Mononuclear cell (primary cell): Measurements from ENCODE around the gene AQP7. TPM values are rescaled to one million over a fixed set of nuclear protein-coding genes. Genes with fewer than 3 reads are reported as not detected.
"Not testable (repeated sequence)": the region's sequence is repeated elsewhere in the genome, so short reads cannot be mapped to it uniquely, and the experiment has no call there.

Experiments used
- H3K27me3 ChIP-seq: 2 replicates; pipeline ENCODE4 v1.6.0; 2011; ENCODE audit warnings: low read length, control low read depth; ENCODE audit not compliant: insufficient read depth
- H3K4me1 ChIP-seq: 2 replicates; pipeline ENCODE4 v1.5.1; 2011; ENCODE audit warnings: mild to moderate bottlenecking, low read length, control low read depth; ENCODE audit not compliant: insufficient read depth
- H3K4me3 ChIP-seq: 2 replicates; pipeline ENCODE4 v1.5.1; 2011; ENCODE audit warnings: mild to moderate bottlenecking, low read length, moderate library complexity
- H3K9me3 ChIP-seq: 2 replicates; pipeline ENCODE4 v1.5.1; 2011; ENCODE audit warnings: low read depth, mild to moderate bottlenecking, control low read depth, low read length
- total RNA-seq: library from RNA; depleted of rRNA; stranded (reverse); fragments of >200 nt; gene quantifications from one replicate; pipeline ENCODE4 v1.2.3, GENCODE V29; 2012

AQP7 gene
- total RNA-seq, 1 donor, result 0.21 TPM

DNA sequence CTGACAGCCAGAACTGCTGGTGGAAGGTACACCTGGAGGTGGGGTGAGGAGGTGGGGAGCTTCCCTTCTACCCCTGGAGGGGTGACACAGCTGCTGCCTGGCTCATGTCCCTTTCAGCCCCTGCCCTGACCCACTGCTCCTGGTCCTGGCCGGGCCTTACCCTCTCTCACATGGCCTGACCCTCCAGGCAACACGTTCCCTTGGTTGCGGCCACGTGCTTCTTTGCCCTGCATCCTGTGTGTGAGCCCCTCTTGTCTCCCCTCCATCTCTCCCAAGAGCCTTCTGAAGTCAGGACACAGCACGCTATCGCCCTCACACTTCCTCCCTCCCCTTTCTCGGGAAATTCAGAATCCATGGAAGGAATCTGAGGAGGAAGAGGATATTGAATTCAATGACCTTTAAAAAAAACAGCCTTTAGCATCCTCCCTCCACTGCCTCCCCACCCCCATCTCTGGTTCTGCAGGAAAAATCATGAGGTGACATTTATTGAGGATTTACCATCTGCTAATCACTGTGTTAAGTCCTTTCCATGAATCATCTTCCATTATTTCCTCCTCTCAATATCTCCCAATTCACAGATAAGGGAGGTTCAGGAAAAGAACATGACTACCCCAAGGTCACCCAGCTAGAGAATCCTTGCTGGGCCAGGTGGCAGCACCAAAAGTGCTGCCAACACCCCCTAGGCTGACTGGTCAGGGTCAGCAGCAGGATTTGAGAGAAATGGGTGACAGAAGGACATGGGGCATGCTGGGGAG is 36.7 kb upstream of the AQP7 start:
- Histone ChIP-seq H3K4me3 (no peak overlapping the region), H3K4me1 (no peaks in the 10 kb centered on the region), H3K9me3 (no peaks in the 10 kb centered on the region), H3K27me3 (no peaks in the 10 kb centered on the region)

DNA sequence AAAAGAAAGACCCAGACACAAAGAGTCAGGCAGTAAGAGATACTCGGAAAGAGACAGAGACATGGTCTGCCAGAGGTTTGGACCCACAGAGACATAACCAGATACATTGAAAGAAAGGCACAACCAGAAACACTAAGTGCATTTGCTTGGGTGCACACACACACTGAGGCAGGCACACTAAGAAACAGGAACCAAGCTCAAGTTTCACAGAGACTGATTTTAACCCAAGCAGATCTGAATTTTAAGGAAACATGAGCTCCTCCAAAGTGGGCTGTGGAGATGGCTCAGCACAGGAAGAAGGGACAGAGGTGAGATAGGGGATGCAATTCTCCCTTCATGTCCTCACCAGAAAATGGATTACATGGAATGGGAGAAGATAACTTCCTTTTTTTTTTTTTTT is 35.5 kb upstream of the AQP7 start:
- H3K27me3 ChIP-seq, result no peaks in the 10 kb centered on the region
- H3K4me1 ChIP-seq, result no peaks in the 10 kb centered on the region
- H3K4me3 ChIP-seq, result no peak overlapping the region
- H3K9me3 ChIP-seq, result no peaks in the 10 kb centered on the region

DNA sequence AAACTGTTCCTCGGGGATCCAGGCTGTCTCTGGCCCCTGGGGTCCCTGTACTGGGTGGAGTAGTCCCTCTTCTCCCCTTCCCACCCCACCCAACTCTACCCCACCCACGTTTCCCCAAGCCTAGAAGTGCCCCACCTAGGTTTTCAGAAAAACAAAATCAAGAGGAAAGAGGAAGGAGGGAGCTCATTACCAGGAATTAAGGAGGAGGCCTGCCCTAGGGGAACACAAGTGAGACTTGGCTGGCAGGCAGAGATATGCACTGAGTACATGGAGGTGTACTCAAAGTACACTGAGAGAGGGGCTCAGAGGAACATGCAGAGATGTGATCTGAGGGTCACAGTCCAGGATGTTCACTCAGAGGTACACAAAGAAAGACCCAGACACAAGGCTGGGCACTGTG is 34.8 kb upstream of the AQP7 start:
- no peaks in the 10 kb centered on the region for H3K9me3 ChIP-seq
- no peaks in the 10 kb centered on the region for H3K27me3 ChIP-seq
- no peak overlapping the region for H3K4me3 ChIP-seq
- H3K4me1 ChIP-seq, result no peaks in the 10 kb centered on the region

DNA sequence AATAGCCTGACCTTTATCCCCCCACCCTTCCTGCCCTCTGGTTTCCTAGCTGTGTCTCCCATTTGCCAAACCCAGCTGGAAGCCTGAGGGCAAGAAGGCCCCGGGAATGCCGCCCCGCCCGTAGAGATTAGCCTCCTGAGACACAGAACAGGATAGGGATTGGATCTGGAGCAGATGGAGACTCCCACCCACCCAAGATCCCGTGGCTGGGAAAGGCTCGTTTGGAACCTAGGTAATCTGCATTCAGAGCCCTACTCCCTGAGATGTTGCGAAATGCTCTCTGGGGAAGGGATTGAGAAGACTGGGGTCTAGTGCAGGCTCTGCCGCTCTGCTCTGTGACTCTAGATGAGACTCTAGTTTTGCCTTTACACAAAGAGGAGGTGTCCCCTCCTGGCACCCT is 34.1 kb upstream of the AQP7 start:
- no peaks in the 10 kb centered on the region for H3K27me3 ChIP-seq
- no peak overlapping the region for H3K4me3 ChIP-seq
- no peaks in the 10 kb centered on the region for H3K4me1 ChIP-seq
- no peaks in the 10 kb centered on the region for H3K9me3 ChIP-seq

DNA sequence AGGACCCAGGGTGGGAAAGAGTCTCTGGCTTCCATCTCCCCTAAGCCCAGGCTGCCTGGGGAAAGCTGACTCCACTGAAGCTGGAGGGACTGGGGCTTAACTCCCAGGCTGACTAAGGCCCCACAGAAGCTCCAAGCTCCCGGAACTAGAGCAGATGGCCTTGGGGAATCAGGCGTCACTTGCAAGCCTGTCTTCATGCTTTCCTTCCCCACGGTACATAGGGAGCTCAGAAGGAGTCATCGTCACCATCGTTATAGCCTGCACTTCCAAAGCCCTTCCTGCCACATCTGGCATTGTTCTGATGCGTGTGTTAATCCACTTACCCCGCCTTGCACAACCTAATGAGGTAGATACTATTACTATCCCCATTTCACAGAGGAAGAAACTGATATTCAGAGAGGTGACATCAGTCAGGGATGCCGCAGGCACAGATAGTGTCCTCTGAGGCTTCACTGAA is 33.5 kb upstream of the AQP7 start:
- Histone ChIP-seq H3K4me3 (no peak overlapping the region), H3K9me3 (no peaks in the 10 kb centered on the region), H3K4me1 (no peaks in the 10 kb centered on the region), H3K27me3 (no peaks in the 10 kb centered on the region)

DNA sequence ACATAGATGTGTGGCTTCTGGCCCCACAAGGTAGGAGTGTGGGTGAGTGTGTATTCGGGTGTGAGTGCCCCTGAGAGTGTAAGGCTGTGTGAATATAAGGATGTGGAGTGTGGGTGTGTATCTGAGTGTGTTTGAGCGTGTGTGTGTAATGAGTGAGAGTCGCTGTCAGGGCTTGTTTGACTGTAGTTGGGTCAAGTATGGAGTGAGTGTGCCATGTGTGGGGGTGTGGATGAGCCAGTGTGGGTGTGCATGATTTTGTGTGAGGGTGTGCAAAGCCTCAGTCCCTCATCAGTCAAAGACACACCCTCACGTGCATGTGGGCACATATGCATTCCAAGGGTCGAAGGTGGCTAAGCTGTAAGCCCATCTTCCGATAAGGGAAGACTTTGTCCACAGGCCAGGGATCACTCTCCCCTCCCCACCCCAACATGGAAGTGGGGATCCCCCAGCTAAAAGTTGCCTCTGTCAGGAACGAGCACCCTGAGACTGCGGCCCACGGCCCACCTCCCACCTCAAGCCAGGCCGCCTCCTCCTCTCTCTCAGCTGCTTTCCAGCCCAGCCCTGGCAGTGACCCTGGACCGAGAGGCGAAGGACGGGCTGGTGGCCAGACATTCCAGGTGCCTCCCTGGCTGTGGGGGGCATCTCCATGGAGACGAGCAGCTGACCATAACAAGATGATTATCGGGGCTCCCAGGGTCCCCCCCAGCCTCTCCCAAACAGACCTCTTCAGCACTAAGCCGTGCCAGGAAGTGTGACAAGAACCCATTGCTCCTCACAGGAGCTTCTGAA is 32.1 kb upstream of the AQP7 start:
- Histone ChIP-seq H3K9me3 (no peaks in the 10 kb centered on the region), H3K4me1 (no peaks in the 10 kb centered on the region), H3K27me3 (no peaks in the 10 kb centered on the region), H3K4me3 (no peak overlapping the region)

DNA sequence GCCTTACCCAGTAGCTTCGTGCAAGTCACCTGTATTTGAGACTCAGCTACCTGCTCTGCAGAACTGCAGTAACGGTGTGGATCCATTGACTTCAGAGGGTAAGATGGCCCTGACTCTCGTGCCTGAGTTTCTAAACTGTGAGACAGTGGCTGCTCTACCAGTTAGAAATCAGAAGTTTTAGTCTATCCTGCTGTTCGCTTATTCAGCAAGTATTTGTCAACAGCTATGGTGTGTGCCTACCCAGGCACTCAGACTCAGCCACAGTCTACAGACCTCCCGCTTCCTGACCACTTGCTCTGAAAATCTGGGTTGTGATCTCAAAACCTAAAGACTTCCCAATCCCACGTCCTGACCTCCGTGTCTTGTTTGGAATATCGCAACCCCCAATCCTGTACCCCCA is 31.5 kb upstream of the AQP7 start:
- no peaks in the 10 kb centered on the region for H3K27me3 ChIP-seq
- no peaks in the 10 kb centered on the region for H3K4me1 ChIP-seq
- no peak overlapping the region for H3K4me3 ChIP-seq
- no peaks in the 10 kb centered on the region for H3K9me3 ChIP-seq

DNA sequence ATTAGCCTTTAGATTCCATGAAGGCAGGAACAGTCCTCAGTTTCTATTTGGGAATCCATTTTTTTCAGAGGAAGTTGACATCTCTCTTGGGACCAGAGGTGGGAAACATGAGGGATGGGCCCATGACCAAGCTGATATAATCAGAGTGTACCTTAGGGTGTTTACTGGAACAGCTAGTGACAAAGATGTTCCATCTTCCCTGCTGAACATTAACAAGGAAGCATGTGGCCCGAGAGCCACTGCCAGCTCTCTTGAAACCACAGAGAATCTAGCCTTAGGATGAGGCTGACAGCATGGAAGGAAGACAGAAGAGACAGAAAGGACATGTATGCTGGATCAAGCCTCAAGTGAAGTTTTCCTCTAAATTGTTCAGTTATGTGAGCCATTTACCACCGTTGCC is 29.1 kb upstream of the AQP7 start:
- H3K27me3 ChIP-seq, result no peaks in the 10 kb centered on the region
- H3K9me3 ChIP-seq, result no peaks in the 10 kb centered on the region
- no peak overlapping the region for H3K4me3 ChIP-seq
- H3K4me1 ChIP-seq, result no peaks in the 10 kb centered on the region

DNA sequence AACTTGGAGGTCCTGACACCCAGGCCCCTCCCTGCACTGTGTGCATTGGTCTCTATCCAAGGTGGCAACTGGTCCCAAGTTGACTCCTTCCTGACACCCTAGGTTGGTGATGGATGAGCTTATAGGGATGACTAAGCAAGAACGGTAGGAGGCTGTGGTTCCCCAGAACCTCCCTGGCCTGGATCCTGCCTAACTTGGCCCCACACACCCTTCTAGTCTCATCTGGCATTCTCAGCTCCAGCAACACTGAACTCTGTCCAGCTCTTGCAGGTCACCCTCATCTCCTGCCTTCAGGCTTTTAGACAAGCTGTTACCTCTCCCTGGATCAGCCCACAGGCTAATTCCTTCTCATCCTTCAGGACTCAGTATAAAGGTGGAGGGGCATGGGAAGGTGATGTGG is 28.6 kb upstream of the AQP7 start:
- H3K9me3 ChIP-seq, result no peaks in the 10 kb centered on the region
- H3K4me1 ChIP-seq, result no peaks in the 10 kb centered on the region
- no peaks in the 10 kb centered on the region for H3K27me3 ChIP-seq
- H3K4me3 ChIP-seq, result no peak overlapping the region

DNA sequence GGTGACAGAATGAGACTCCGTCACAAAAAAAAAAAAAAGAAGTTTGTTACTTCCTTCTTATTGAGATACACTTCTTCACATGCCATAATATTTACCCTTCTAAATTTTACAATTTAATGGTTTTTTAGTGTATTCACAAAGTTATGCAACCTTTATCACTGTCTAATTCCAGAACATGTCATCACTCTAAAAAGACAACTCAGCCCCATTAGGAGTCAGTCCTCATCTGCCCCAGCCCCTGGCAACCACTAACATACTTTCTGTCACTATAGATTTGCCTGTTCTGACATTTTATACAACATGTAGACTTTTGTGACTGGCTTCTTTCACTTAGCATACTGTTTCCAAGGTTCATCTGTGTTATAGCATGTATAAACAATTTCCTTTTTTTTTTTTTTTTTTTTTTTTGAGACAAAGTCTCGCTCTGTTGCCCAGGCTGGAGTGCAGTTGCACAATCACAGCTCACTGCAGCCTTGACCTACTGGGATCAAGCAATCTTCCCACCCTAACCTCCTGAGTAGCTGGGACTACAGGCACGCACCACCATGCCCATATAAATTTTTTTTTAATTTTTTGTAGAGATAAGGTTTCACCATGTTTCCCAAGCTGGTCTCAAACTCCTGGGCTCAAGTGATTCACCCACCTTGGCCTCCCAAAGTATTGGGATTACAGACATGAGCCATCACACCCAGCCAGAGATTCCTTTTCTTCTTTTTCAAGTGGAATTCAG is 27.1 kb upstream of the AQP7 start:
- H3K9me3 ChIP-seq, result no peaks in the 10 kb centered on the region
- no peak overlapping the region for H3K4me3 ChIP-seq
- H3K27me3 ChIP-seq, result no peaks in the 10 kb centered on the region
- H3K4me1 ChIP-seq, result no peaks in the 10 kb centered on the region

DNA sequence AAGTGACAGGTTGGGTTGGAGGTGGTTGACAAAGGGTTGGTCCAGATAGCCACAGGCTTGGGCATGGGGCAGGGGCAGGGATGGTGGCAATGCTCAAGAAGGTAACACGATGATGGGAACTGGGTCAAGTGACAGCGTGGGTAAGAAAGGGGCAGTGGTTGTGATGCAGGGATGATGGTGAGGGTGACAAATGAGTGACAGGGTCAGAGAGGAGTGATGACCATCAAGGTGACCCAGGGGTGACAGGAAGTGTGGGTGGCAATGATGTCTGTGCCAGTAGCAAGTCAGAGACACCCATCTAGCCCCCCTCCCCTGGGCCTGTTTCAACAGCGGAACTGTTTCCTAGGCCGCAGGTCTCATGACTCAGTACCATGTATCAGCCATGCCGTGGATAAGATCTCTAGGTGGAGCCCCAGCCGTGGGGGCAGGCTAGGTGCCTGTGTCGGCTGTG is 24.5 kb upstream of the AQP7 start:
- Histone ChIP-seq H3K27me3 (no peaks in the 10 kb centered on the region), H3K9me3 (no peaks in the 10 kb centered on the region), H3K4me3 (no peak overlapping the region), H3K4me1 (no peaks in the 10 kb centered on the region)

DNA sequence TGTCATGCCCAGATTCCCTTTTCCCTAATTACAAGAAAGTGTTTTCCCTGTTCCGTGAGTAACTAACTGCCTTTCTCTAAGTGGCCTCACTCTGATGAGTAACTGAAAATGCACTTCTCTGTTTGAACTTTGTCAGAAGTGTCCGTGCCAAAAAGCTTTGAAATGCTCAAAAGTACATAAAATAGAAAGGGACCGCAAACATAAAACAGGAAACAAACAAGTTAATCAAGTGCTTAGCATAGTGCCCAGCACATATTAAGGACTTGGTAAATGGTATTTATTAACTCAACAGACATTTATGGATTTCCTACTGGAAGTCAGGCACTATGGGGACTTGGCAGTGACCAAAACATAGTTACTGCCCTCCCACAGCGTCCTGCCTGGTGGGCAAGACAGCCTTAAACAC is 22.8 kb upstream of the AQP7 start:
- no peak overlapping the region for H3K4me3 ChIP-seq
- H3K4me1 ChIP-seq, result no peaks in the 10 kb centered on the region
- no peaks in the 10 kb centered on the region for H3K9me3 ChIP-seq
- no peaks in the 10 kb centered on the region for H3K27me3 ChIP-seq

DNA sequence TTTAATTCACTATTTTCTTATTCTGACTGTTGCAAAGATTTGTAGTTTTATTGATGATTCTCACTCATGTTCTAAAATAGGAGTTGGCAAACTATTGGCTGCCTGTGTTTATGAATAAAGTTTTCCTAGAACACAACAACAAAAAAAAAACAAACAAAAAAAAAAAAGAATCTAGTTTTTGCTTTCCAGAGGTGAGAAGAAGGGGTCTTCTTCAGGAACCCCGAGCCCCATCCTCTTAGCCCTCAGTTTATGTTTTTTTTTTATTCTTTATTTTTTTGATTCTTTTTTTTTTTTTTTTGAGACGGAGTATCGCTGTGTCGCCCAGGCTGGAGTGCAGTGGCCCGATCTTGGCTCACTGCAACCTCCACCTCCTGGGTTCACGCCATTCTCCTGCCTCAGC is 22.1 kb upstream of the AQP7 start:
- not testable (repeated sequence) for H3K27me3 ChIP-seq, H3K4me3 ChIP-seq, H3K4me1 ChIP-seq, H3K9me3 ChIP-seq

DNA sequence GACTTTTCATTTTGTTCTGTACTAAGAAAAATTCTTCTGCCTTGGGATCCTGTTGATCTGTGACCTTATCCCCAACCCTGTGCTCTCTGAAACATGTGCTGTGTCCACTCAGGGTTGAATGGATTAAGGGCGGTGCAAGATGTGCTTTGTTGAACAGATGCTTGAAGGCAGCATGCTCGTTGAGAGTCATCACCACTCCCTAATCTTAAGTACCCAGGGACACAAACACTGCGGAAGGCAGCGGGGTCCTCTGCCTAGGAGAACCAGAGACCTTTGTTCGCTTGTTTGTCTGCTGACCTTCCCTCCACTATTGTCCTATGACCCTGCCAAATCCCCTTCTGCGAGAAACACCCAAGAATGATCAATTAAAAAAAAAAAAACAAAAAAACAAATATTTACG is 21.7 kb upstream of the AQP7 start:
- not testable (repeated sequence) for H3K9me3 ChIP-seq, H3K27me3 ChIP-seq, H3K4me1 ChIP-seq, H3K4me3 ChIP-seq

DNA sequence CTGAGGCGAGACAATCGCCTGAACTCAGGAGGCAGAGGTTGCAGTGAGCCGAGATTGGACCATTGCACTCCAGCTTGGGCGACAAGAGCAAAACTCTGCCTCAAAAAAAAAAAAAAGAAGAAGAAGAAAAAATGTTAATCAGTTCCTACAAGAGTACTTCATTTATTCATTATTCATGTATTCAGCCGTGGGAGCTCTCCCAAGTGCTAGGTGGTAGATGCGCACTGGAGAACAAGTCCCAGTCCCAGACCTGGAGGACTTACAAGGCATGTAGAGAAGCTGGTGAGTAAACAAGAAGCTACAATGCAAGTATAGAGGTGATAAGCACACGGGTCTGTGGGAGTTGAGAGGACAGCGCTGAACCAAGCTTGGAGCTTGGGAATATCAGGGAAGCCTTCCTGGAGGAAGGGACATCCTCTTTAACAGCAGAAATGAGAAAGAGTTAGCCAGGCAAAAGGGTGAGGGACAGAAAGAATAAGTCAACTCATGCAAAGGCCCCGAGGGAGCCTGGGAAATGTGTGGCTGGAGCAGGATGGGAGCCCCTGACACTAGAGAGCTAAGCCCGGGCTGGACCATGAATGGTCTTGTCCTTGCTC is 17.4 kb upstream of the AQP7 start:
- no peak overlapping the region for H3K4me3 ChIP-seq
- H3K27me3 ChIP-seq, result no peaks in the 10 kb centered on the region
- peaks cover 27% of the 10 kb centered on the region for H3K4me1 ChIP-seq
- no peaks in the 10 kb centered on the region for H3K9me3 ChIP-seq
